8988T (cell line): ENCODE data around the gene GYS1.

ENCODE experiments used
- DNase-seq: peaks from one replicate; pipeline ENCODE4 v3.0.0; 2011

Gene GYS1

GRCh38 chr19:48962849-48963165 lies 30.3 kb downstream of the GYS1 start:
- DNase-seq = no peak

DNA sequence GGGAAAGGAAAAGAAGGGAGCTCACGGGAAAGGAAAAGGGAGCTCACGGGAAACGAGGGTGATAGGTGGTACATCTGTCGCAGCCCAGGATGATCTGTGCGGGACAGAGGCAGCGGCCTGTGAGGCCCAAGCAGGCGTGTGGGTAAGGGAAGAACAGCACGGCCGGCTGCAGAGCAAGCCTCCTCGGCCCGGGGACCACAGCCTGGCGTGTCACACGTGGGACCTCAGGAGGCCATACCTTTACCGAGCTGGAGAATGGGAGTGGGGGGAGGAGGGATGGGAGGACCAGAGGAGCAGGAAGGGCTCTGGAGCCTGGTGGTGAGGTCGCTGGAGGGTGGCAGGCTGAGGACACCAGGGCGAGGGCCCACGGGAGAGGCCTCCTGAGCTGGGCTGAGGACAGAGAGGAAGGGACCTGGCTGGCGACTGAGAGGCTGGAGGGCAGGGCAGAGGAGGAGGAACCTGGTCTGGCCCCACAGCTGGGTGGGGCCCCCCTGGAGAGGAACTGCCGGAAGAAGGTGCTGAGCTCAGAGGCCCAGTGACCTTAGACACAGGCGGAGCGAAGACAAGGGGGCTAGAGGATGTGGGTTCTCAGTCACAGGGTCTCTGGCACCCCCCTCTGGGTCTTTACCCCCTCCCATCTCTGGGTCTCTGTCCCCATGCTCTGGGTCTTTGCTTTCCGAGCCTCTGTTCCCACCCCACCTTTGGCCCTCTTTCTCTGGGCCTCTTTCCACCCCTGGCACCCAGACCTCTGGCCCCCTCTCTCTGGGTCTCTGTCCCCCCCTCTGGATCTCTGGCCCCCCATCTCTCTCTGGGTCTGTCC lies 30.9 kb downstream of the GYS1 start:
- DNase-seq = no peak

DNA sequence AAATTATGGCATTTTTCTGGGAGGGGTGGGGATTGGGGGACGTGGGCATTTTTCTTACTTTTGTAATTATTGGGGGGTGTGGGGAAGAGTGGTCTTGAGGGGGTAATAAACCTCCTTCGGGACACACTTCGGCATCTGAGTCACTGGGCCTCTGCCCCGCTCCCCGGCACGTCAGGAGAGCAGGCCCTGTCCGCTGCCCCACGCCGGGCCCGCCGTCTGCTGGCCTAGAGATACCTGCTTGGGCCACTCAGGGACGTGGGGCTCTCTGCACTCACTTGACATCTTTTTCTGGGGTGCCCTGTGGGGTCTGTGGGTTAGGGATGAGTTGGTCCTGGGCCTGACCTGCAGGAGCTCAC lies 31.5 kb downstream of the GYS1 start:
- no peak for DNase-seq

DNA sequence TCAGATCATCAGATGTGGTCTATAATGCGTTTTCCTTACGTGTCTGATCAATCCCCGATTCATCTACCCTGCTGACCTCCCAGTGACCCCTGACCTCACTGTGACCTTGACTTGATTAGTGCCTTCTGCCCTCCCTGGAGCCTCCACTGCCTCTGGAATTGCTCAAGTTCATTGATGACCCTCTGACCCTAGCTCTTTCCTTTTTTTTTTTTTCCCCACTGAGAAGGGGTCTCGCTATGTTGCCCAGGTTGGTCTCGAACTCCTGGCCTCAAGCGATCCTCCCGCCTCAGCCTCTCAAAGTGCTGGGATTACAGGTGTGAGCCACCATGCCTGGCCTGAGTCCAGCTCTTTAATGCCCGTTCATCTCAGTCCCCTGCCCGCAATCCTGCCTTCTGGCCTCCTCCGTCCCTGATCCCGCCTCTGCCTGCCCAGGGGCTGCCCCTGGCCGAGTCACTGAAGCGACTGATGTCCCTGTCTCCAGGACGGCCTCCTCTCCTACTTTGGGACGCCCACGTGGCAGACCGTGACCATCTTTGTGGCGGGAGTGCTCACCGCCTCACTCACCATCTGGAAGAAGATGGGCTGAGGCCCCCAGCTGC lies 32.0 kb downstream of the GYS1 start:
- no peak for DNase-seq

DNA sequence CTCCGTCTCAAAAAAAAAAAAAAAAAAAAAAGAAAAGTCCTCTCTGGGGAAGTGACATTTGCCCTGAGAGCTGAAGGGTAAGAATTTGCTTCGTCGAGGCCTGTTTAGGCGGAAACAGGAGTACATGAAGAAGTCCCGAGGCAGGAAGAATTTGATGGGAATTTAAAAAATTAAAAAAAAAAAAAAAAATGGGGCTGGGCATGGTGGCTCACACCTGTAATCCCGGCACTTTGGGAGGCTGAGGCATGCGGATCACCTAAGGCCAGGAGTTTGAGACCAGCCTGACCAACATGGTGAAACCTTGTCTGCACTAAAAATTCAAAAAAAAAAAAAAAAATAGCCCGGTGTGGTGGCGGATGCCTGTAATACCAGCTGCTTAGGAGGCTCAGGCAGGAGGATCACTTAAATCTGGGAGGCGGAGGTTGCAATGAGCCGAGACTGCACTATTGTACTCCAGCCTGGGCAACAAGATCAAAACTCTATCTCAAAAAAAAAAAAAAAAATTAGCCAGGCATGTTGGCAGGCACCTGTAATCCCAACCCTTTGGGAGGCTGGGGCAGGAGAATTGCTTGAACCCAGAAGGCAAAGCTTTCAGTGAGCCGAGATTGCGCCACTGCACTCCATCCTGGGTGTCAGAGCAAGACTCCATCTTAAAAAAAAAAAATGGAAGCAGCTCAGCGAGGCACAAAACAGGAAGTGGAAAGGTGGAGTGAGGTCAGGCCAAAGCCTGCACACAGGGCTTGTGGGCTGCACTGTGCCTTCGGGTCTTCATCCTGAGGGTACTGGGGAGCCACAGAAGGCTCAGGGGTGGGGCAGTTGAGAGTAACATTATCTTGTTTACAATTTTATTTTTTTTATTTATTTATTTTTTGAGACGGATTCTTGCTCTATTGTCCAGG lies 33.5 kb downstream of the GYS1 start:
- DNase-seq = no peak

- DNase-seq = no peak
Observed at GRCh38 chr19:48958006-48958405, 35.1 kb downstream of the GYS1 start.

DNA sequence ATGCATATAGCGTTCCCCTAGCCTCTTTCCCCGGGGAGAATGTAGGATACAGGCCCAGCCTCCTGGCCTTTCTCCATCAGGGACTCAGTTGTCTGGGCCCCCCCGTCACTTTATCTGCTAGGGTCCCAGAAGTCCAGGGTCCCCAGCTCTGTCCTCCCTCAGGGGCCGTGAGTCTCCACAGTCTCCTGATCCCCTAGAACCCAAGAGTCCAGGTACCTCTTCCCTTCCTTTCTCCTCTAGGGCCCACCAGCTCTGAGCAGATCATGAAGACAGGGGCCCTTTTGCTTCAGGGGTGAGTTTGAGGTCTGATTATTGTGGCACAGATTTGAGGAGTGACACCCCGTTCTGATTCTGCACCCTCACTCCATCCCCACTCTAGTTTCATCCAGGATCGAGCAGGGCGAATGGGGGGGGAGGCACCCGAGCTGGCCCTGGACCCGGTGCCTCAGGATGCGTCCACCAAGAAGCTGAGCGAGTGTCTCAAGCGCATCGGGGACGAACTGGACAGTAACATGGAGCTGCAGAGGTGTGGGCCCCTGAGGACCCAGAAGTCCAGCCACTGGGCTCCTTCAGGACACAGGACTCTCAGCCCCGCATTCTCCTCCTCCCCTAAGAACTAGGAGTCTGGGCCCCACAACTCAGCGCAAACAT lies 37.7 kb downstream of the GYS1 start:
- no peak for DNase-seq

DNA sequence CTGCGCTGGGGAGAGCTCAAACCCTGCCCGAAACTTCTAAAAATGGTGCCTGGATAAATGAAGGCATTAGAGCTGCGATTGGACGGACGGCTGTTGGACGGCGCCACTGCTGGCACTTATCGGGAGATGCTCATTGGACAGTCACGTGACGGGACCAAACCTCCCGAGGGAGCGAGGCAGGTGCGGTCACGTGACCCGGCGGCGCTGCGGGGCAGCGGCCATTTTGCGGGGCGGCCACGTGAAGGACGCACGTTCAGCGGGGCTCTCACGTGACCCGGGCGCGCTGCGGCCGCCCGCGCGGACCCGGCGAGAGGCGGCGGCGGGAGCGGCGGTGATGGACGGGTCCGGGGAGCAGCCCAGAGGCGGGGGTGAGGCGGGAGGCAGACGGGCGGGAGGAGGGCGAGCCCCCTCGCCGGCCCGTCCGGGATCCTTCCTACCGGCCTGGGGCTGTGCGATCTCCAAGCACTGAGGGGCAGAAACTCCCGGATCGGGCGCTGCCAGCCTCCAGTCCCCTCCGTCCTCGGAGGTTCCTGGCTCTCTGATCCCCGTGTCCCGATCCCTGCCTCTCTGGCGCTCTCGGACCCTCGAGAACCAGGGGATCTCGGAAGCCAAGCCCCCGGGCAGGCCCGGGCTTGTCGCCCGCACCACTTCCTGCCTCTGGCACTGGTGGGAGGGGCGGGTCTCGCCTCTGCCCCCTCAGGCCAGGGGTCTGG lies 38.4 kb downstream of the GYS1 start, which contains the start of gene BAX:
TSS of gene BAX (plus strand) at position 281 of the 713 bp plus-strand sequence. CDS start at position 335, 54 bp downstream.
- DNase-seq = peak; percentile 86

- no peak for DNase-seq
Observed at GRCh38 chr19:48953990-48954594, 39.0 kb downstream of the GYS1 start.

- DNase-seq = no peak
Observed at GRCh38 chr19:48953141-48953540, 40.0 kb downstream of the GYS1 start.

DNA sequence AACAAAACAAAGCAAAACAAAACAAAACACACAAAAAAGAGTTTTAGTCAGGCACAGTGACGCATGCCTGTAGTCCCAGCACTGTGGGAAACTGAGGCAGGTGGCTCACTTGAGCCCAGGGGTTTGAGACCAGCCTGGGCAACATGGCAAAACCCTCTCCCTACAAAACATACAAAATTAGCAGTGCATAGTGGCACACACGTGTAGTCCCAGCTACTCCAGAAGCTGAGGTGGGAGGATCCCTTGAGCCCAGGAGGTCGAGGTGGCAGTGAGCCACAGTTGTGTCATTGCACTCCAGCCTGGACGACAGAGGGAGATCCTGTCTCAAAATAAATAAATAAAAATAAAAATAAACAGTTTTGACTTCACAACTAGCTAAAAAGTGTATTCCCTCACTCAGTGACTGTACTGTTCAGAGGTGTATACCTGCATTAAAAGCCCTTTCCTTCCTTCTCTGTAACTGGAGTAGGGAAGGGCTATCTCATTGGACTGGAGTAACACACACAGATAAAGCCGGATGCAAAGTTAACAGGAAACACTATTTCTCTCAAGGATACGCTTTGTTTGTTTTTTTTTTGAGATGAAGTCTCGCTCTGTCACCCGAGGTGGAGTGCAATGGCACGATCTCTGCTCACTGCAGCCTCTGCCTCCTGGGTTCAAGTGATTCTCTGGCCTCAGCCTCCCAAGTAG lies 42.1 kb downstream of the GYS1 start:
- DNase-seq = no peak

GRCh38 chr19:48950159-48950558 lies 43.0 kb downstream of the GYS1 start:
- no peak for DNase-seq

GRCh38 chr19:48947258-48947542 lies 45.9 kb downstream of the GYS1 start:
- DNase-seq = no peak

- DNase-seq = no peak
Observed at GRCh38 chr19:48946463-48947257, 46.4 kb downstream of the GYS1 start.

GRCh38 chr19:48945817-48946216 lies 47.3 kb downstream of the GYS1 start:
- DNase-seq = no peak

GRCh38 chr19:48945415-48945814 lies 47.7 kb downstream of the GYS1 start:
- no peak for DNase-seq

GRCh38 chr19:48943081-48943480 lies 50.0 kb downstream of the GYS1 start:
- no peak for DNase-seq

GRCh38 chr19:48940902-48941301 lies 52.2 kb downstream of the GYS1 start:
- DNase-seq = no peak

GRCh38 chr19:48938256-48938655 lies 54.9 kb downstream of the GYS1 start:
- DNase-seq = no peak

DNA sequence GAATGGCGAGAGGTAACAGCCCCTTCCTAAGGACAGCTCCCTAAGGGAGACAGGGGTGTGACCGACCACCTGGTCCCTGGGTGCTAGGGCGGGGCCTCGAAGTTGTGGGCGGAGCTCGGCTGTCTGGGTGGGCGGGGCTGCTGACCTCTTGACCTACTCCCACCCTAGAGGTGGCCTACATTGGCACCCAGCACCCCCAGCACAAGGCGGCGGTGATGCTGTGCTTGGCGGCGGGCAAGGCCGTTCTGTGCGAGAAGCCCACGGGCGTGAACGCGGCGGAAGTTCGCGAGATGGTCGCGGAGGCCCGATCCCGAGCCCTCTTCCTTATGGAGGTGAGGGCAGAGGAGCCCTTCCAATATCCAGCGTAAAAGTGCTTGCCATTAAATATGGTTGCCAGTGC lies 57.2 kb downstream of the GYS1 start:
- no peak for DNase-seq

- no peak for DNase-seq
Observed at GRCh38 chr19:48934837-48935236, 58.3 kb downstream of the GYS1 start.
